ENCODE measurements around the gene PDE7B.

DNA sequence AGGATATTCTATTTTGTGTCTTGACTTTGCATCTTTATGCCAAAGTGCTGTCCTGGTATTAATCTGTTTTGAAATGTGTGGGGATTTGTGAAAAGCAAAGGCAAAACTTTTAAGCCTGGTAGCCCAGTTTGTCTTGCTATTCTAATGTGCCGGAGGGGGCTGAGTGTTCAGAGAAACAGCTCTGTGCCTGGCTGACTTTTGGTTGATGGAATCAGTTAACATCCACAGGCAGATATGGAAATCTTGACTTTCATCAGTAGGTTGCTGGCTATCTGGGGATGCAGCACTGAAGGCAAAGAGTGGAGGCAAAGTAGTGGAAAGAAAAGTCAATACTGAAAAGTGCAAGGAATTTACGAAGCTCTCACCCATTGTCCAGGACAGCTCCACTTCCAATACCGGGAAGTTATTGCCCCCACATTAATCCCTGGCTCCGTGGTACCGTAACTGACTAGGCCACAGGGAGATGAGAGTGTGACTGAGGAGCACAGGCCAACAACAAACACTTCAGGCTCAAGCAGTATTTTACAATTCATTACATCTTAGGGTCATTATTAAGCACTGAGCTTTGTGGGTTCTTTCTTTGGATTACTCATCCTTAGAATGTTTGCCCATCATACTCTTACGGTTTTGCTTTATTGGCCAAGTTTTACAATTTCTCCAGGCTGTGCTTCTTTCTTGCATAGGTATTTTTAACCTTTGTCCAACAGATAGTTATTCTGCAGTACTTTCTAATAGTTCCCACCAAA lies 234.0 kb downstream of the PDE7B start:
- TF ChIP-seq, protein P1, sequence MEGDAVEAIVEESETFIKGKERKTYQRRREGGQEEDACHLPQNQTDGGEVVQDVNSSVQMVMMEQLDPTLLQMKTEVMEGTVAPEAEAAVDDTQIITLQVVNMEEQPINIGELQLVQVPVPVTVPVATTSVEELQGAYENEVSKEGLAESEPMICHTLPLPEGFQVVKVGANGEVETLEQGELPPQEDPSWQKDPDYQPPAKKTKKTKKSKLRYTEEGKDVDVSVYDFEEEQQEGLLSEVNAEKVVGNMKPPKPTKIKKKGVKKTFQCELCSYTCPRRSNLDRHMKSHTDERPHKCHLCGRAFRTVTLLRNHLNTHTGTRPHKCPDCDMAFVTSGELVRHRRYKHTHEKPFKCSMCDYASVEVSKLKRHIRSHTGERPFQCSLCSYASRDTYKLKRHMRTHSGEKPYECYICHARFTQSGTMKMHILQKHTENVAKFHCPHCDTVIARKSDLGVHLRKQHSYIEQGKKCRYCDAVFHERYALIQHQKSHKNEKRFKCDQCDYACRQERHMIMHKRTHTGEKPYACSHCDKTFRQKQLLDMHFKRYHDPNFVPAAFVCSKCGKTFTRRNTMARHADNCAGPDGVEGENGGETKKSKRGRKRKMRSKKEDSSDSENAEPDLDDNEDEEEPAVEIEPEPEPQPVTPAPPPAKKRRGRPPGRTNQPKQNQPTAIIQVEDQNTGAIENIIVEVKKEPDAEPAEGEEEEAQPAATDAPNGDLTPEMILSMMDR (IDR thresholded peaks at IDR 0.05; ENCODE audit: low read length), result no peak
- no peak for TF ChIP-seq EZH2 (optimal IDR thresholded peaks at IDR 0.05; ENCODE audit: low read depth, low read length)

Measured in MM.1S (cell line).